GM18868 (cell line): ENCODE data around the gene RTP5.

Experiments used
- ATAC-seq: cut with Tn5 transposase; IDR thresholded peaks from one replicate; pipeline ENCODE4 v1.9.1; 2021; ENCODE audit warnings: mild to moderate bottlenecking, moderate library complexity; ENCODE audit not compliant: unreplicated experiment

RTP5 gene

GRCh38 chr2:241857041-241857541, 12.4 kb upstream of the RTP5 start:
- ATAC-seq: no peak

- ATAC-seq: no peak
These were observed 11.9 kb upstream of the RTP5 start for GRCh38 chr2:241857572-241858121.

GRCh38 chr2:241858206-241859016, 11.1 kb upstream of the RTP5 start, which contains the start of gene PDCD1:
PDCD1 (minus strand) TSS chr2:241858894; CDS start chr2:241858838, 56 bp downstream.
- ATAC-seq: no peak

GRCh38 chr2:241859017-241859435, 10.5 kb upstream of the RTP5 start:
- ATAC-seq: no peak

GRCh38 chr2:241859436-241860183, 9.9 kb upstream of the RTP5 start:
- peak; percentile 43 for ATAC-seq

- ATAC-seq: no peak
These were observed 9.1 kb upstream of the RTP5 start for GRCh38 chr2:241860184-241861078.

- no peak for ATAC-seq
These were observed 8.3 kb upstream of the RTP5 start for GRCh38 chr2:241861264-241861663.

GRCh38 chr2:241862093-241862492, 7.4 kb upstream of the RTP5 start:
- ATAC-seq: no peak

- no peak for ATAC-seq
These were observed 6.6 kb upstream of the RTP5 start for GRCh38 chr2:241862775-241863535.

- no peak for ATAC-seq
These were observed 6.0 kb upstream of the RTP5 start for GRCh38 chr2:241863536-241863954.

GRCh38 chr2:241864168-241864849, 5.2 kb upstream of the RTP5 start:
- ATAC-seq: no peak

GRCh38 chr2:241864850-241865213, 4.7 kb upstream of the RTP5 start:
- ATAC-seq: no peak

GRCh38 chr2:241865416-241865956, 4.0 kb upstream of the RTP5 start:
- ATAC-seq: no peak

- no peak for ATAC-seq
These were observed 3.4 kb upstream of the RTP5 start for GRCh38 chr2:241865957-241866789.

- no peak for ATAC-seq
These were observed 2.5 kb upstream of the RTP5 start for GRCh38 chr2:241866790-241867645.

GRCh38 chr2:241867776-241868420, 1.6 kb upstream of the RTP5 start:
- ATAC-seq: no peak

GRCh38 chr2:241868661-241869081, 858 bp upstream of the RTP5 start:
- ATAC-seq: no peak
